Astrocyte of the spinal cord (primary cell): ENCODE data around the gene TMEM179.

Experiments used
- DNase-seq: peaks from one replicate; pipeline ENCODE4 v3.0.0; 2011; ENCODE audit warnings: low read depth, low spot score
- H3K4me3 ChIP-seq: 2 replicates; pipeline ENCODE4 v1.5.1; 2011; ENCODE audit warnings: low read depth, mild to moderate bottlenecking, low read length, moderate library complexity
- CTCF ChIP-seq: IDR thresholded peaks from 2 replicates; pipeline ENCODE4 v1.5.1; 2012; ENCODE audit warnings: low read depth, mild to moderate bottlenecking, low read length, inconsistent platforms
- in situ Hi-C: cut with HindIII; loops from 2 replicates; pipeline ENCODE4 v1.10.0; 2017; ENCODE audit warnings: low sequenced_read_pairs

Gene TMEM179

GRCh38 chr14:104633276-104634137 is 28.9 kb upstream of the TMEM179 start:
- TF ChIP-seq CTCF = no peak
- in situ Hi-C loops = no loop called here
- no peak overlapping the region for H3K4me3 ChIP-seq
- DNase-seq = no peak

GRCh38 chr14:104632781-104633180 is 28.2 kb upstream of the TMEM179 start:
- DNase-seq = no peak
- no peak overlapping the region for H3K4me3 ChIP-seq
- TF ChIP-seq CTCF = no peak
- in situ Hi-C loops = no loop called here

GRCh38 chr14:104624939-104625338 is 20.4 kb upstream of the TMEM179 start:
- no peak for TF ChIP-seq CTCF
- no peak for DNase-seq
- no peak overlapping the region for H3K4me3 ChIP-seq
- in situ Hi-C loops = no loop called here

- in situ Hi-C loops = no loop called here
- no peak for TF ChIP-seq CTCF
- no peak for DNase-seq
- no peak overlapping the region for H3K4me3 ChIP-seq
These were observed 9.7 kb upstream of the TMEM179 start for GRCh38 chr14:104614126-104614812.

GRCh38 chr14:104611881-104612280 is 7.3 kb upstream of the TMEM179 start:
- no peak overlapping the region for H3K4me3 ChIP-seq
- in situ Hi-C loops = no loop called here
- TF ChIP-seq CTCF = no peak
- no peak for DNase-seq

- TF ChIP-seq CTCF = no peak
These were observed 6.3 kb upstream of the TMEM179 start for GRCh38 chr14:104610749-104611310.

More at GRCh38 chr14:104610749-104611310, 6.3 kb upstream of the TMEM179 start:
- in situ Hi-C loops = no loop called here
- DNase-seq = no peak
- no peak overlapping the region for H3K4me3 ChIP-seq
